BLaER1 (cell line): ENCODE data around the gene STYXL2.

Experiments
- H3K27ac ChIP-seq: shearing (Covaris generic); formaldehyde crosslinking; 2 replicates; pipeline ENCODE4 v1.8.1; 2022
- H3K27me3 ChIP-seq: shearing (Covaris generic); formaldehyde crosslinking; 2 replicates; pipeline ENCODE4 v1.8.1; 2022
- H3K36me3 ChIP-seq: shearing (Covaris generic); formaldehyde crosslinking; 2 replicates; pipeline ENCODE4 v1.8.1; 2022
- H3K4me1 ChIP-seq: shearing (Covaris generic); formaldehyde crosslinking; 2 replicates; pipeline ENCODE4 v1.8.1; 2022
- H3K4me2 ChIP-seq: shearing (Covaris generic); formaldehyde crosslinking; 2 replicates; pipeline ENCODE4 v1.8.1; 2022
- H3K4me3 ChIP-seq: shearing (Covaris generic); formaldehyde crosslinking; 2 replicates; pipeline ENCODE4 v1.8.1; 2022
- H3K9ac ChIP-seq: shearing (Covaris generic); formaldehyde crosslinking; 2 replicates; pipeline ENCODE4 v1.8.1; 2022
- H3K9me3 ChIP-seq: shearing (Covaris generic); formaldehyde crosslinking; 2 replicates; pipeline ENCODE4 v1.8.1; 2022
- H4K20me1 ChIP-seq: shearing (Covaris generic); formaldehyde crosslinking; 2 replicates; pipeline ENCODE4 v1.8.1; 2022
- Cebpa-rat ChIP-seq: shearing (Covaris generic); IDR thresholded peaks from 2 replicates; pipeline ENCODE4 v1.8.1; 2022

STYXL2 gene

DNA sequence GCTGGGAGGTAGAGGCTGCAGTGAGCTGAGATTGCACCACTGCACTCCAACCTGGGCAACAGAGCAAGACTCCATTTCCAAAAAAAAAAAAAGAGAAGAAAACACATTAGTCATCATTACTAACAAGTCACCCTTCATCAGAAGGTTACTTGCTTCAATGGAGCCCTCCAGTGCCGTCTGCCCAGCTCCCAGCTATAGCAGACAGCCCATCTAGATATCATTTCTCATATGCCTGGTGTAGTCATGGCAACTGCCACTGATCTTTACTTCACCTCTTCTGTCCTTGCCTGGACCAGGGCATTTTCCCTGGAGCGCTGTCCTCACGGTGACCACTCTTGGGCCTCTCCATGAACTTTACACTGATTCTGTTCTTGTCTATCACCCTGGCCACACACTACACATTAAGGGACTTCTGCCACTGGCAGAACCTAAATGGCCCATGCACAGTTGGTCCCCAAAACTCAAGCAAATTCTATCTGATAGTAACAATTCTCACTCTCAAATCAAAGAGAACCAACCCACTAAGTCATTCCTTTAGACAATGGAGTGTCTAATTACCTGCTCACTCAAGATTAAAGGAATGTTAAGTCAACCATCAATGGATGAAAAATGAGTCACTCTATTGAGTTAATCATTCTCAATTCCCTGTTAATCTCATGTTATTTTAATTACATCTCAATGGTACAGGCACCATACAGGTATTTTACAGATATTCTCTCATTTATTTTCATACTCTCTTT, 16.6 kb upstream of the STYXL2 start:
- no peaks in the 10 kb centered on the region for H3K27me3 ChIP-seq
- no peak overlapping the region for H3K4me3 ChIP-seq
- no peak for TF ChIP-seq Cebpa-rat
- no peaks in the 10 kb centered on the region for H4K20me1 ChIP-seq
- H3K27ac ChIP-seq = no peak overlapping the region
- no peaks in the 10 kb centered on the region for H3K4me1 ChIP-seq
- H3K36me3 ChIP-seq = no peaks in the 10 kb centered on the region
- no peak overlapping the region for H3K9ac ChIP-seq
- no peak overlapping the region for H3K4me2 ChIP-seq
- no peaks in the 10 kb centered on the region for H3K9me3 ChIP-seq

DNA sequence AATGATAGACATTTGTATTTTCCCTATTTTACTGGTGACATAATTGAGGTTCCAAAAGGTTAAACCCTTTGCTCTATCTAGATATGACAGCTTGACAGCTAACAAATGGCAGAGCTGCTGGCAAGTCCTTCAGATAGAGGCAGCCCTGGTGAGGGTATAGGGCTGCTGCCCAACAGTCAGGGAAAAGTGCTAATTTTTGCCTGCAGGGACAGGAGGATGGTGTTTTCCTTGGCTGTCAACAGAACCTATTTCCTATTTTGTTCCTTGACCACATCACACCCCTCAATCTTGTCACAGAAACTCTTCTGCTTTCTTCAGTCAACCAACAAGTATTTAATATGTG, 16.0 kb upstream of the STYXL2 start:
- Histone ChIP-seq H3K9me3 (no peaks in the 10 kb centered on the region), H3K4me1 (no peaks in the 10 kb centered on the region), H3K27me3 (no peaks in the 10 kb centered on the region), H3K27ac (no peak overlapping the region), H3K4me2 (no peak overlapping the region), H3K4me3 (no peak overlapping the region), H4K20me1 (no peaks in the 10 kb centered on the region), H3K9ac (no peak overlapping the region), H3K36me3 (no peaks in the 10 kb centered on the region)
- TF ChIP-seq Cebpa-rat = no peak

DNA sequence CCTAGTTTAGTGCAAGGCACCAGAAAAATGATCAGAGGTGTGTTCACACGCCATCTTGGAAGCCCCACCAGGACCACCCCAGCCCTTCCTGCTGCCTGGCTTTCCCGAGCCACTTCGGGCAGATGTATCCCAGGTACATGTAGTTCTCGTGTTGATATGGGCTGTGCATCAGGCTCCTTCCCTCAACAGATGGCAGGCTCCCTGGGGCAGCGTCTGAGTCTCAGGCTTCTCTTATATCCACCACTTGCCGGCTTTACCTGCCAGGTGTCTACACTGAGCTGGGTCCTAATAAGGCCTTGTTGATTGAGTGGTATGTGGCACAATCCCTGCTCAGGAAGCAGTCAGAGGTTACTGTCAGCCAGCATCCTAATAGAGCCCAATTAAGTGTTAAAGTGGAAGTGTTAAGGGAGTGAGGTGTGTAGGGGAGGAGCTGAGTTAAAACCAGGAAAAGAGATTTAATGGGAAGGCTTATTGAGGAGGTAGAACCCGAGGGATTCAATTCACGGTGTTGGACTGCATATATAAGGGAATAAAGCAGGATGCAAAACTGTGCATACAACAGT, 12.2 kb upstream of the STYXL2 start:
- Histone ChIP-seq H3K9me3 (no peaks in the 10 kb centered on the region), H3K9ac (no peak overlapping the region), H3K4me2 (no peak overlapping the region), H4K20me1 (no peaks in the 10 kb centered on the region), H3K36me3 (no peaks in the 10 kb centered on the region), H3K27me3 (no peaks in the 10 kb centered on the region), H3K4me3 (no peak overlapping the region), H3K27ac (no peak overlapping the region), H3K4me1 (no peaks in the 10 kb centered on the region)
- TF ChIP-seq Cebpa-rat = no peak

DNA sequence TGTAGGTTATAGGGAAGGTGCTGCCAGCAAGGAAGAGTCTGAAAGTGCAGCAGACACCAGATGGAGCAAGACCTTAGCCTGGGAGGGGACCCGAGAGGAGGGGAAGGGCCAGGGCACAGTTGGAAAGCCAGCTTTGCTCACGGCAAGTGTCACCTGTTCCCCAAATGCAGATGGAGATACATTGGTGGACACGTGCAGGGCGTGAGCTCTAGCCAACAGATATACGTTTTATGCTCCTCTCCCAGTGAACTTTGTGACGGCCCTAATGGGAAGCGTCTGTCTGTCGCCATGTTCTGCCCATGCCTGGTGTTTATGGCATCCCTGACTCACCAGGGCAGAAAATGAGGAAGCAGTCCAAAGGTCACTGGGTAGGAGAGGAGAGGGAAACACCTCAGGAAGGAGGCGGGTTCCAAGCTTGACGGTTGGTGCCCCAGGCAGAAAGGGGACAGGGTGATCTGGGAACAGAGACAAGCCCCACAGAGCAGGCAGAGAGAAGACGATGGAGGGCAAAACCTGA, 11.3 kb upstream of the STYXL2 start:
- H3K4me3 ChIP-seq = no peak overlapping the region
- no peaks in the 10 kb centered on the region for H3K4me1 ChIP-seq

DNA sequence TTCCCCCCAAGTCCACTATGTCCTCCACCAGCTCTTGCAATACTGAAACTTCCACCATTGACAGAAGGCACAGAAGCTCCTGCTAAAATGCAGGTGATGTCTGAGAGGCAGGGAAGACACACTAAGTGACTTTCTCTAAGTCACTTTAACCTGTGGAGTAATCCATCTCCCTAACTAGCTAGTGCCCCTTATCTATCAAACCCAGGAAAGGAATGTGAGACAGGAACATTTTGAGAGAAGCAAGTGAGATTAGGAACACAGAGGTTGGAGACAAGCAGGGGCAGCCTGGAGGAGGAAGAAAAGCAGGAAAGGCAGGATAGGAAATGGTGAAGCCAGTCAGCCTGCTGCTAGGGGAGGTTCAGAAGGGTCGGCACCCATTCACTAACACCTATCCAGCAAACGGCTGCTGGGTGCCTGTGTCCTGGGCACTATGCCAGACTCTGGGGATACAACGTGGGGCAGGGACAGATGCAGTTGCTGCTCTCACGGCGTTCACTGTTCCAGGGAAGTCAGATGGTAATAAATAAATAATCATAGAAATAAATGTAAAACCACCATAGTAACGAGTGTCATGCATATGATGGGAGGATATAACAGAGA, 10.7 kb upstream of the STYXL2 start:
- no peak for TF ChIP-seq Cebpa-rat
- H3K36me3 ChIP-seq = no peaks in the 10 kb centered on the region
- no peak overlapping the region for H3K27ac ChIP-seq
- no peaks in the 10 kb centered on the region for H4K20me1 ChIP-seq
- no peaks in the 10 kb centered on the region for H3K4me1 ChIP-seq
- no peak overlapping the region for H3K9ac ChIP-seq
- H3K4me3 ChIP-seq = no peak overlapping the region
- H3K27me3 ChIP-seq = no peaks in the 10 kb centered on the region
- no peak overlapping the region for H3K4me2 ChIP-seq
- H3K9me3 ChIP-seq = no peaks in the 10 kb centered on the region

More for the DNA sequence above, 11.3 kb upstream of the STYXL2 start:
- Histone ChIP-seq H3K9ac (no peak overlapping the region), H3K36me3 (no peaks in the 10 kb centered on the region), H3K4me2 (no peak overlapping the region), H3K27me3 (no peaks in the 10 kb centered on the region), H3K9me3 (no peaks in the 10 kb centered on the region), H3K27ac (no peak overlapping the region), H4K20me1 (no peaks in the 10 kb centered on the region)
- TF ChIP-seq Cebpa-rat = no peak

DNA sequence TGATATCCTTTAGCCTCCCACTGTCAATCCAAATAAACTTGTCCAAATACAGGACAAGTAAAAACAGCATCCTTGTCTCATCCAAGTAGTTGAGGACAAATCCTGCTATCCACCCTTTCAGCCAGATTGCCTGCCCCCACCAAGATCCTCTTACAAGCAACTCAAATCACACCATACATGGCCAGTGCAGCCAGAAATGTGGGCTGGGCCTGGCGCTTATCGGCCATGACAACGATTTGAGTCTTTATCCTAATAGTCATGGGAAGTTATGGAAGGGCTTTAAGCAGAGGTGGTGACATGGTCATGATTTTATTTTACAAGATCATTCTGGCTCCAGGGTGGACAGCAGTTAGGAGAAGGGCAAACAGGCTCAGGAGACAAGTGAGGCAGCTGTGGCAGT, 10.0 kb upstream of the STYXL2 start:
- no peaks in the 10 kb centered on the region for H3K9me3 ChIP-seq
- H3K4me1 ChIP-seq = no peaks in the 10 kb centered on the region
- H4K20me1 ChIP-seq = no peaks in the 10 kb centered on the region
- no peaks in the 10 kb centered on the region for H3K36me3 ChIP-seq
- H3K4me3 ChIP-seq = no peak overlapping the region
- no peaks in the 10 kb centered on the region for H3K27me3 ChIP-seq
- no peak overlapping the region for H3K27ac ChIP-seq
- H3K9ac ChIP-seq = no peak overlapping the region
- no peak overlapping the region for H3K4me2 ChIP-seq
- TF ChIP-seq Cebpa-rat = no peak

DNA sequence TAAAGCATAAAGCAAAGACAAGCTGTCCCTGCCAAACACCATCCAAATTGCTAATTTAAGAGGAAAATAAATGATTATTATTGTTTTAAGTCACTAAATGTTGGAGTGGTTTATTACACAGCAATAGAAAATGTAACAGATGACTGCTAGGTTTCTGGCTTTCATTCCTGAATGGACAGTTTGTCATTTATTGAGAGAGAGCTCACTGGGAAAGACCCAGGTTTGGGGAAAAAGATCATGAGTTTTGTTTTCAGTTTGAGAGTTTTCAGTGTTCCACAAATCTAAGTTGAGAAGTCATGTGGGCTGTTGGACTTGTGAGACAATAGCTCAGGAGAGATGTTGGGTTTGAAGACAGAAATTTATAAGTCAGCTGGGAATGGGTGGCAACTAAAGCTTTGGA, 9.1 kb upstream of the STYXL2 start:
- H4K20me1 ChIP-seq = no peaks in the 10 kb centered on the region

DNA sequence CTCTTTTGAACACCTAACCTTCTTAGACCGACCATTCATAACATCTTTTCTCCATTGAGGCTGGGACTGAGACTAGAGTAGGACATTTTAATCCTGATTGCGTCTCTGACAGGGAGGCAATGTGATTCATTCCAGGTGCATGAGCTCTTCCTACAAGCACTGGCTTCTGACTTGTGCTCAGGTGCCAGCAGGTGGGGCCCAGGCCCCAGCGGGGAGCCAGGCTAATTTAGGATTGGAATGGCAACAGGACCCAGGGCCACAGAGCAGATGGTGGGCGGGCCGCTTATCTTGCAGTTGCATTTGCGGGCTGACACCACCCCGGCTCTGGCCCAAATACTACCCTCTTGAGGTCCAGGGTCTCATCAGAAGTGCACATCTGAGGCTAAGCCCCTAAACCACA, 7.8 kb upstream of the STYXL2 start:
- Histone ChIP-seq H3K36me3 (no peaks in the 10 kb centered on the region), H4K20me1 (no peaks in the 10 kb centered on the region), H3K27ac (no peak overlapping the region), H3K4me1 (peaks cover 7% of the 10 kb centered on the region), H3K9ac (no peak overlapping the region), H3K4me3 (no peak overlapping the region), H3K4me2 (no peak overlapping the region), H3K9me3 (no peaks in the 10 kb centered on the region), H3K27me3 (no peaks in the 10 kb centered on the region)
- TF ChIP-seq Cebpa-rat = no peak

More for the DNA sequence above, 9.1 kb upstream of the STYXL2 start:
- no peak for TF ChIP-seq Cebpa-rat
- Histone ChIP-seq H3K4me3 (no peak overlapping the region), H3K27me3 (no peaks in the 10 kb centered on the region), H3K4me1 (no peaks in the 10 kb centered on the region), H3K27ac (no peak overlapping the region), H3K9me3 (no peaks in the 10 kb centered on the region), H3K4me2 (no peak overlapping the region), H3K9ac (no peak overlapping the region), H3K36me3 (no peaks in the 10 kb centered on the region)

DNA sequence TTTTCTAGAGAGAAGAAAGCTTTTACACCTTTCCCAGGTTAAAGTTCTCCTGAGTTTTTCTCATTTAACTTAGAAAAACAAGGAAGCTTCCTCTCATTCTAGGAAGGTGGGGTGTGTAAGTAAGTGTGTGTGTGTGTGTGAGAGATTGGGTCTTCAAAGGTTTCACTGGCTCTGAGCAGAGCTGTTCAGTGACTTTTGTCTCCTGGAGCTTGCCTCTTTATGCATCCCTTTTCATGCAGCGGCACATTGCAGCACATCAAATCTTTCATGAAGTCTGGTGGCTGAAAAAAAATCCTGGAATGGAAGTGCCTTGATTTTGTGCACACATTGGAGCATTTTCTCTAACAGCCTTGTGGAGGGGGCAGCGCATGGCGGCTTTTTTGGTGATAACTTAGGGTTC, 7.1 kb upstream of the STYXL2 start:
- Histone ChIP-seq H3K9ac (no peak overlapping the region), H3K27ac (no peak overlapping the region), H3K9me3 (no peaks in the 10 kb centered on the region), H3K4me2 (no peak overlapping the region), H3K4me3 (no peak overlapping the region), H3K36me3 (no peaks in the 10 kb centered on the region), H3K4me1 (peaks cover 7% of the 10 kb centered on the region), H4K20me1 (no peaks in the 10 kb centered on the region), H3K27me3 (no peaks in the 10 kb centered on the region)
- TF ChIP-seq Cebpa-rat = no peak

DNA sequence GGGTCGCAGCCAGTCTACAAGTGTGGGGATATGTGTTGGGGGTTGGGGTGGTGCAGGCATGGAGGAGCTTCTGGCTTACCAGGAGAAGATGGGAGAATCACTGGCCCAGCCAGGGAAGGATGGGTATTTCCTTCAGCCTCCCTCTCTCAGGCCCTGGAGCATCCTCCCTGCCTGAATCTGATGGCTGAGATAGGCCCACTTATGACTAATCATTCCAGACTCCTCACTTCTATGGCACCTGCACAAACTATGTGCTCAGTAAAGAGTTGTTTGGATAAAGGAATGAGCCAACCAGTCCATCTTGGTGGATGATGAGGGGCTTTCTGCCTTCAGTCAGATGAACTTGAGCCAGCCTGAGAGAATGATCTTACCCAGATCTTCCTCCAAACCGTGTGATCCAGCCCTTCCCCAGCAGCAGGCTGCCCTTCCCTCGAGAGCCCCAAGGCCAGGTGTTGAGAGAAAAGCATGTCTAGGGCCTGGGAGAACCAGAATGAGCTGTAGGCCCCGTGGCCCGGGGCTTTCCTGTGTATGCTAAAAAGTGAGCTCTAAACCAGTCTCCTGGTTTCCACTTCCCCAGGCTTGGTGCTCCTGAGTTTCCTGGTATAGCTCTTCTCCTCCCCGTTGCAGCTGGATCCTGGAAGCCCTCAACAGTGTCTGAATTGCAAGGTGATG, 5.0 kb upstream of the STYXL2 start:
- no peak overlapping the region for H3K4me3 ChIP-seq
- peaks cover 15% of the 10 kb centered on the region for H3K4me1 ChIP-seq
- H3K36me3 ChIP-seq = no peaks in the 10 kb centered on the region
- no peak overlapping the region for H3K4me2 ChIP-seq
- no peak overlapping the region for H3K9ac ChIP-seq
- no peaks in the 10 kb centered on the region for H4K20me1 ChIP-seq
- no peak for TF ChIP-seq Cebpa-rat
- H3K27ac ChIP-seq = no peak overlapping the region
- H3K9me3 ChIP-seq = no peaks in the 10 kb centered on the region
- H3K27me3 ChIP-seq = no peaks in the 10 kb centered on the region
